CD4-positive, alpha-beta memory T cell (primary cell): ENCODE data around the gene SSBP2. TPM values are rescaled to one million over a fixed set of nuclear protein-coding genes. Genes with fewer than 3 reads are reported as not detected.

ENCODE experiments used
- CTCF ChIA-PET: fragments of 350-600 bp; sonication (Branson Sonifier 250); formaldehyde crosslinking; loops from one replicate; lab custom pipeline; 2021; ENCODE audit warnings: inconsistent platforms; ENCODE audit not compliant: partially characterized antibody; lab: Charles Lee
- POLR2A ChIA-PET: fragments of 350-600 bp; sonication (Branson Sonifier 250); formaldehyde crosslinking; loops from one replicate; lab custom pipeline; 2021; ENCODE audit not compliant: partially characterized antibody; lab: Charles Lee
- DNase-seq, 5 donors: peaks; one replicate each; pipeline versions ENCODE4 v3.0.0 to v3.0.0-alpha.2; 2020 to 2022; ENCODE audit warnings: mixed read lengths in 1 of 5
- H3K27ac ChIP-seq: one replicate; pipeline ENCODE4 v1.7.0; 2013; ENCODE audit warnings: low read depth, low read length
- H3K27me3 ChIP-seq: 2 replicates; pipeline ENCODE4 v1.7.0; 2013; ENCODE audit warnings: mild to moderate bottlenecking, low read length, moderate library complexity; ENCODE audit not compliant: insufficient read depth
- H3K36me3 ChIP-seq: 2 replicates; pipeline ENCODE4 v1.7.0; 2013; ENCODE audit warnings: mild to moderate bottlenecking, low read length, moderate library complexity; ENCODE audit not compliant: insufficient read depth
- H3K4me1 ChIP-seq: 2 replicates; pipeline ENCODE4 v1.7.0; 2013; ENCODE audit warnings: mild to moderate bottlenecking, low read length, moderate library complexity; ENCODE audit not compliant: insufficient read depth
- H3K4me3 ChIP-seq, 2 donors: one replicate each; pipeline ENCODE4 v1.7.0; 2013; ENCODE audit warnings: low read length in 2 of 2, mild to moderate bottlenecking in 1 of 2
- H3K9me3 ChIP-seq, 2 donors: one replicate each; pipeline ENCODE4 v1.7.0; 2013; ENCODE audit warnings: low read length in 2 of 2, control low read depth in 1 of 2; ENCODE audit not compliant: control insufficient read depth in 1 of 2
- H3K27ac Mint-ChIP-seq, 7 donors: one replicate each; pipeline ENCODE4 v1.8.0; 2020 to 2021; ENCODE audit warnings: mixed read lengths in 7 of 7, mild to moderate bottlenecking in 6 of 7, inconsistent platforms in 3 of 7, moderate library complexity in 3 of 7
- H3K27me3 Mint-ChIP-seq, 2 donors: one replicate each; pipeline ENCODE4 v1.8.0; 2020 to 2021; ENCODE audit warnings: mixed read lengths in 2 of 2
- H3K36me3 Mint-ChIP-seq, 2 donors: one replicate each; pipeline ENCODE4 v1.8.0; 2020 to 2021; ENCODE audit warnings: mixed read lengths in 2 of 2, inconsistent platforms in 1 of 2, mild to moderate bottlenecking in 1 of 2
- H3K4me1 Mint-ChIP-seq, 4 donors: one replicate each; pipeline ENCODE4 v1.8.0; 2020 to 2021; ENCODE audit warnings: mixed read lengths in 4 of 4, mild to moderate bottlenecking in 1 of 4
- H3K4me3 Mint-ChIP-seq, 8 donors: one replicate each; pipeline ENCODE4 v1.8.0; 2020 to 2021; ENCODE audit warnings: mixed read lengths in 8 of 8, mild to moderate bottlenecking in 7 of 8, moderate library complexity in 6 of 8, inconsistent platforms in 3 of 8
- H3K9me3 Mint-ChIP-seq, 8 donors: one replicate each; pipeline ENCODE4 v1.8.0; 2020 to 2021; ENCODE audit warnings: mixed read lengths in 8 of 8, mild to moderate bottlenecking in 5 of 8, inconsistent platforms in 3 of 8, moderate library complexity in 1 of 8
- intact Hi-C: fragments of 100-400 bp; cut with micrococcal nuclease; formaldehyde crosslinking; loops from one replicate; pipeline ENCODE4 v1.15.1; 2023
- polyA plus RNA-seq, 2 donors: library from polyadenylated mRNA; unstranded; fragments of 300-500 nt; fragmentation: Illumina TruSeq; gene quantifications; one replicate each; pipeline ENCODE4 v1.2.3, GENCODE V29; 2021
- total RNA-seq, 2 experiments: library from RNA; stranded (reverse); gene quantifications; one replicate each; pipeline ENCODE4 v1.2.3, GENCODE V29; 2021

Gene SSBP2
- total and polyA plus RNA-seq, 4 experiments from 2014 or later = 46.4 to 91.7 (median 58.9) TPM

DNA sequence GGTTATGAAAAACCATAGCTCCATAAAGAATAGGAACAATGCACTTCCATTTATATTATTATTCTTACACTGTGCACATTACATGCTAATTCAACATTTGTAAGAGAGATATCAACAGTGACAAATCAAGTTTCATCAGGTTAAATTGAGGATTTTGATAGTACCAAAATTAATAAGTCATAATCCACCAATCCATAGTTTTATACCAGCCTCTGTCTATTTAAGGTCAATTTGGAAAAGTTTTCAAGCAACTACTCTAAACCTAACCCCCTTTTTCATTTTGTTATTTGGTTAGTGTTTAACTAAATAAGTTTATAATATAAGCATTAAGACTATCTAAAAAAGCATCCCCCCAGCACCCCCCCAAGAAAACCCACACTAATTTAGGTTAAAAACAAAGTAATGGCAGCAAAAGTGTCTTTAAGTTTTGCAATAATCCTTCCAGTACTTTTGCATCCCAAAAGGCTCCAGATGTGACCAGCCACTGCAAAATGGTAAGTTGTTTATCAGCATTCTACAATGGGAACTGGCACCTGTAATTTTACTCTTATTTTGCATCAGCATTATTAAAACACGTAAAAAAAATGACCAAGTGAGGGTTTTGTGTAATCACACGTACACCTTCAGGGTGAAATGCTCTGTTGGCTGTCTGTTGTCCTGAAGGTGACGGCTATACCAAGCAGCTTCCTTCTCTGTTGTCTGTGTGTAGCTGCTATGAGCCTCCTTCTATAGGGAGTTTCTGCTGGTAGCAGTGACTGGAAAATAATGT lies 36.8 kb upstream of the SSBP2 start:
- Mint-ChIP-seq H3K36me3 (no peaks in the 10 kb centered on the region), H3K4me1 (peaks cover 3 to 11% (median 10%) of the 10 kb centered on the region in 4 donors), H3K27me3 (no peaks in the 10 kb centered on the region), H3K9me3 (no peaks in the 10 kb centered on the region), H3K4me3 (peak overlapping the region in 1 of 8 donors; percentile 14), H3K27ac (no peak overlapping the region)
- DNase-seq = peak in 2 of 5 donors; percentile 8 to 10
- intact Hi-C loops = loop anchor here (1.0 kb wide), 1 partner anchor 64 kb away; no protein-coding TSS in a partner anchor
- no peak overlapping the region for H3K27ac ChIP-seq
- H3K27me3 ChIP-seq = no peaks in the 10 kb centered on the region
- H3K36me3 ChIP-seq = no peaks in the 10 kb centered on the region
- no peak overlapping the region for H3K4me3 ChIP-seq
- CTCF ChIA-PET = interaction anchor here (0.6 to 1.4 kb wide), 2 partner anchors 50 to 64 kb away, joined by 3 to 4 read pairs; no protein-coding TSS in a partner anchor
- POLR2A ChIA-PET = interaction anchor here (0.6 to 1.9 kb wide), 4 partner anchors 8 to 64 kb away, joined by 3 to 9 read pairs (median 3); partner anchors contain the start of gene SSBP2
- no peaks in the 10 kb centered on the region for H3K9me3 ChIP-seq
- peaks cover 7% of the 10 kb centered on the region for H3K4me1 ChIP-seq

DNA sequence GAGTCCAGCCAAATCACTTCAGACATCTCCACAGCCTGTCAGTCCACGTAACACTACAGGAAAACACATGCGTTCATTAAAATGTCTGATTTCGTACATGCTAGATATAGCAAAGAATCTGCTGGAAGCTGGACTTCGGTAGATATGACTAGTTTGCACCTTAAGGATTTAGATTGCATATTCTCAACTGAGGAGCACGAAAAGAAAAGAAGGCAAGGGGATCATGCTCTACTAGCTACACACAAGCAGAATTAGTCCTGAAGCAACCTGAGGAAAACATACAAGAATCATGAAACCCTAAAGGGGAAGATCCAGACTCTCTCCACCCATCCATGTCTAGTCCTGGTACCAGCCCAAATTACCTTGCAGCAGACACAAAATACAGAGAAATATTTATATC lies 36.1 kb upstream of the SSBP2 start:
- no peak for DNase-seq
- intact Hi-C loops = loop anchor here (1.0 kb wide), 1 partner anchor 64 kb away; no protein-coding TSS in a partner anchor
- Mint-ChIP-seq H3K27ac (no peak overlapping the region), H3K9me3 (no peaks in the 10 kb centered on the region), H3K27me3 (no peaks in the 10 kb centered on the region), H3K4me3 (no peak overlapping the region), H3K36me3 (no peaks in the 10 kb centered on the region), H3K4me1 (peaks cover 3 to 11% (median 10%) of the 10 kb centered on the region in 4 donors)
- Histone ChIP-seq H3K27ac (no peak overlapping the region), H3K36me3 (no peaks in the 10 kb centered on the region), H3K27me3 (no peaks in the 10 kb centered on the region), H3K4me3 (no peak overlapping the region), H3K4me1 (peaks cover 7% of the 10 kb centered on the region), H3K9me3 (no peaks in the 10 kb centered on the region)
- POLR2A ChIA-PET = no interaction called here
- CTCF ChIA-PET = interaction anchor here (0.6 to 1.4 kb wide), 3 partner anchors 26 to 65 kb away, joined by 3 to 4 read pairs (median 3); no protein-coding TSS in a partner anchor

DNA sequence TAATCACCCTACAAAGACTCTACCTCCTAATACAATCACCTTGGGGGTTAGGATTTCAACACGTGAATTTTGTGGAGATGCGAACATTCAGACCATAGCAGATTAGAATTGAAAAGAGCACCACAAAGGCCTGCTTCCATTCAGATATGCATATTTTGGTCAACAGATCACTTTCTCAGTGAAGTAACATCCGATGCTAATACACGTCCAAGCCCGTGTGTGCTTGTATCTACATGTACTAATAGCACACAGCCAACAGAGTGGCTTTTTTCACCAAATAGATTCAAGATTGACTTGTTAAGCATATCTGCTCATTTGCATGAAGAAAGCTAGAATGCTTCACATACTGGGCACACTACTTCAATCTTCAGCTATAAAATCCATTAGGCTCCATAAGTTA lies 35.6 kb upstream of the SSBP2 start:
- H3K4me3 Mint-ChIP-seq = no peak overlapping the region
- H3K4me3 ChIP-seq = no peak overlapping the region
- DNase-seq = no peak
- intact Hi-C loops = no loop called here
- no peaks in the 10 kb centered on the region for H3K36me3 Mint-ChIP-seq
- no peaks in the 10 kb centered on the region for H3K27me3 Mint-ChIP-seq
- peaks cover 7% of the 10 kb centered on the region for H3K4me1 ChIP-seq
- no peak overlapping the region for H3K27ac ChIP-seq
- peaks cover 3 to 11% (median 10%) of the 10 kb centered on the region in 4 donors for H3K4me1 Mint-ChIP-seq
- no peak overlapping the region for H3K27ac Mint-ChIP-seq
- H3K27me3 ChIP-seq = no peaks in the 10 kb centered on the region
- no peaks in the 10 kb centered on the region for H3K9me3 Mint-ChIP-seq
- CTCF ChIA-PET = interaction anchor here (0.9 to 1.4 kb wide), 3 partner anchors 27 to 51 kb away, joined by 3 to 4 read pairs (median 3); partner anchors contain the start of gene SSBP2
- POLR2A ChIA-PET = interaction anchor here (0.6 to 1.8 kb wide), 2 partner anchors 35 to 485 kb away, joined by 3 to 6 read pairs; partner anchors contain the start of gene SSBP2
- H3K9me3 ChIP-seq = no peaks in the 10 kb centered on the region
- H3K36me3 ChIP-seq = no peaks in the 10 kb centered on the region

DNA sequence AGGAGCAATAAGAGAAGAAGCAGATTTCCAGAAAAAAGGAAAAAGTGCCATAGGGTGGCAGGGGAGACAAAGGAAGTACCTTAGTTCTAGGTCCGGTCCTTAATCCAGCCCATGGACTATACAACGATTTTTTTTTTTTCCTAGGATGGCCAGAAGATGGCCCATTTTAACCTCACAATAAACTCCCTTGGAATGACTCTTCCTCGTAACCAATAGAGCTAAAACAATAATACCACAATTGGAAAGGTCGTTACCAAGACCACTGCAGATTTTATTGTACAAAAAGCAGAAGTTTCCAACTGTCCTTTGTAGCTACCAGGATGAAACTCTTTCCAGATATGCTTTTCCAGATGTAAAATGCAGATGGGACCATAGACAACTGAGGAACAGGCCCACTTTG lies 34.4 kb upstream of the SSBP2 start:
- no peak overlapping the region for H3K4me3 Mint-ChIP-seq
- Histone ChIP-seq H3K9me3 (no peaks in the 10 kb centered on the region), H3K36me3 (no peaks in the 10 kb centered on the region), H3K27ac (no peak overlapping the region), H3K27me3 (no peaks in the 10 kb centered on the region), H3K4me3 (no peak overlapping the region), H3K4me1 (peaks cover 7% of the 10 kb centered on the region)
- no peak for DNase-seq
- no peaks in the 10 kb centered on the region for H3K27me3 Mint-ChIP-seq
- no peaks in the 10 kb centered on the region for H3K36me3 Mint-ChIP-seq
- peak overlapping the region in 1 of 7 donors; percentile 87 for H3K27ac Mint-ChIP-seq
- ChIA-PET CTCF (interaction anchor here (1.4 kb wide), 1 partner anchor 34 kb away, joined by 3 read pairs; the partner anchor contains the start of gene SSBP2), POLR2A (interaction anchor here (1.8 kb wide), 1 partner anchor 34 kb away, joined by 6 read pairs; the partner anchor contains the start of gene SSBP2)
- peaks cover 3 to 11% (median 10%) of the 10 kb centered on the region in 4 donors for H3K4me1 Mint-ChIP-seq
- intact Hi-C loops = no loop called here
- no peaks in the 10 kb centered on the region for H3K9me3 Mint-ChIP-seq

DNA sequence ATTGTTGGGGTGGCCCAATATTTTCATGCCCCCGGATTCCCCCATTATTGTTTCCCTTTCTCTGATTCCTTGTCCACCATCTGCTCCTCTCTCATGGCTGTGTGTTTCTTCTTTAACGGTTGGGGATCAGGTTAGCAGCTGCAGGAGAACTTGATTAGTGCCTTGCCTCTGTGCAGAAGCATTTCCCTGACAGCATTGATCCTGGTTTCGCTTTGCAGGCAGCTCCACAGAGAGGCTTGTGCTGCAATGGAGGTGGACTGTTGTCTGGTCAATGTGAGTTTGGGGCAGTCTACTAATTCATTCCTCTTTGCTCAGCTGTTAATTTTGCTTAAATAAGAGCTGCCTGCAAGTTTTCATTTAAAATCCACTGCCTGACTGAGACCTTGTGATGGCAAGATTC lies 32.5 kb upstream of the SSBP2 start:
- no peaks in the 10 kb centered on the region for H3K27me3 ChIP-seq
- Mint-ChIP-seq H3K4me3 (no peak overlapping the region), H3K4me1 (peaks cover 13 to 26% (median 25%) of the 10 kb centered on the region in 4 donors), H3K27ac (no peak overlapping the region), H3K9me3 (no peaks in the 10 kb centered on the region), H3K27me3 (no peaks in the 10 kb centered on the region), H3K36me3 (no peaks in the 10 kb centered on the region)
- no peak overlapping the region for H3K4me3 ChIP-seq
- H3K36me3 ChIP-seq = no peaks in the 10 kb centered on the region
- H3K9me3 ChIP-seq = no peaks in the 10 kb centered on the region
- CTCF ChIA-PET = no interaction called here
- no peak for DNase-seq
- peaks cover 21% of the 10 kb centered on the region for H3K4me1 ChIP-seq
- H3K27ac ChIP-seq = no peak overlapping the region
- POLR2A ChIA-PET = no interaction called here
- intact Hi-C loops = loop anchor here (5.0 kb wide), 1 partner anchor 34 kb away; no protein-coding TSS in a partner anchor

DNA sequence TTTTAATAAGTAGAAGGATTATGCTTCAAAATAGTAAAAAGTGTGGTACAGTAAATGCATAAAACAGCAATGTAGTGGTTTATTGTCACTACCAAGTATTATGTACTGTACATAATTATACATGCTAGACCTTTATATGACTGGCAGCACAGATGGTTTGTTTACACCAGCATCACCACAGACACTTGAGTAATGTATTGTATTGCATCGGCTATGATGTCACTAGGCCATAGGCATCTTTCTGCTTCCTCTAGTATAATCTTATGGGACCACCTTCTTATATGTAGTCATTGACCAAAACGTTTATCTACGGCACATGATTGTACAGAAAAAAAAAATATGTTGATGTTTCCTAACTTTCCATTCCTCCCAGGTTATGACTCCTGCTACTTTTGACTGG lies 31.9 kb upstream of the SSBP2 start:
- H3K27ac Mint-ChIP-seq = no peak overlapping the region
- intact Hi-C loops = loop anchor here (5.0 kb wide), 1 partner anchor 34 kb away; no protein-coding TSS in a partner anchor
- H3K4me1 Mint-ChIP-seq = peaks cover 15 to 25% (median 23%) of the 10 kb centered on the region in 4 donors
- ChIA-PET CTCF (interaction anchor here (1.0 kb wide), 1 partner anchor 56 kb away, joined by 3 read pairs; no protein-coding TSS in a partner anchor), POLR2A (interaction anchor here (4.6 kb wide), 1 partner anchor 32 kb away, joined by 68 read pairs; the partner anchor contains the start of gene SSBP2)
- no peaks in the 10 kb centered on the region for H3K36me3 ChIP-seq
- H3K27ac ChIP-seq = no peak overlapping the region
- DNase-seq = no peak
- no peaks in the 10 kb centered on the region for H3K9me3 ChIP-seq
- no peak overlapping the region for H3K4me3 Mint-ChIP-seq
- no peaks in the 10 kb centered on the region for H3K9me3 Mint-ChIP-seq
- H3K36me3 Mint-ChIP-seq = no peaks in the 10 kb centered on the region
- no peaks in the 10 kb centered on the region for H3K27me3 Mint-ChIP-seq
- H3K4me1 ChIP-seq = peaks cover 22% of the 10 kb centered on the region
- no peaks in the 10 kb centered on the region for H3K27me3 ChIP-seq
- H3K4me3 ChIP-seq = no peak overlapping the region

DNA sequence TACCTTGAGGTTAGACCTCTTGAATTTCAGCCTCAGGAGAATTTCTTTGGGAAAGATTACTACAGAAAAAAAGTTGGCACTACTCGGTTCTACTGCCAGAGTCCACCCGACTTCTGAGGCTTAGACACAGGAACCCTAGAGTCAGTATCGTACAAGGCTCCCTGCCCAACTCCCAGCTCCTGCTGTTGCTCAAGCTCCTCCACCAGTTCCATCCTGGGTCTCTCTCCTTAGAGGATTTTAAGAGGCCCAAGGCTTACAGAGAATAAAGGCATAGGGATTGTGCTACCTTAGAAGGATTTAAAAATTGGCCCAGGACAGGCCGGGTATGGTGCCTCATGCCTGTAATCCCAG lies 29.0 kb upstream of the SSBP2 start:
- POLR2A ChIA-PET = interaction anchor here (0.7 to 4.6 kb wide), 10 partner anchors 8 to 478 kb away, joined by 3 to 68 read pairs (median 4); partner anchors contain the start of genes SSBP2 and ZCCHC9
- peak overlapping the region; percentile 40 to 48 for H3K4me3 ChIP-seq
- DNase-seq = peak in 3 of 5 donors; percentile 6 to 20 (median 16)
- H3K27ac ChIP-seq = peak overlapping the region; percentile 69
- Mint-ChIP-seq H3K27ac (peak overlapping the region; percentile 85 to 97 (median 94)), H3K9me3 (no peaks in the 10 kb centered on the region), H3K4me1 (peaks cover 16 to 27% (median 20%) of the 10 kb centered on the region in 4 donors), H3K4me3 (peak overlapping the region; percentile 84 to 92 (median 86)), H3K36me3 (no peaks in the 10 kb centered on the region), H3K27me3 (no peaks in the 10 kb centered on the region)
- CTCF ChIA-PET = interaction anchor here (1.0 to 3.0 kb wide), 9 partner anchors 11 to 273 kb away, joined by 3 to 14 read pairs (median 4); no protein-coding TSS in a partner anchor
- H3K36me3 ChIP-seq = no peaks in the 10 kb centered on the region
- no peaks in the 10 kb centered on the region for H3K9me3 ChIP-seq
- H3K27me3 ChIP-seq = no peaks in the 10 kb centered on the region
- peaks cover 17% of the 10 kb centered on the region for H3K4me1 ChIP-seq
- intact Hi-C loops = loop anchor here (1.0 to 5.0 kb wide), 3 partner anchors 29 to 71 kb away; partner anchors contain the start of gene SSBP2
